ENCODE results near the gene RAX2. TPM values are rescaled to one million over a fixed set of nuclear protein-coding genes. Genes with fewer than 3 reads are reported as not detected.

The RAX2 gene
- polyA plus RNA-seq, 1 donor from 2014 or later: not detected

DNA sequence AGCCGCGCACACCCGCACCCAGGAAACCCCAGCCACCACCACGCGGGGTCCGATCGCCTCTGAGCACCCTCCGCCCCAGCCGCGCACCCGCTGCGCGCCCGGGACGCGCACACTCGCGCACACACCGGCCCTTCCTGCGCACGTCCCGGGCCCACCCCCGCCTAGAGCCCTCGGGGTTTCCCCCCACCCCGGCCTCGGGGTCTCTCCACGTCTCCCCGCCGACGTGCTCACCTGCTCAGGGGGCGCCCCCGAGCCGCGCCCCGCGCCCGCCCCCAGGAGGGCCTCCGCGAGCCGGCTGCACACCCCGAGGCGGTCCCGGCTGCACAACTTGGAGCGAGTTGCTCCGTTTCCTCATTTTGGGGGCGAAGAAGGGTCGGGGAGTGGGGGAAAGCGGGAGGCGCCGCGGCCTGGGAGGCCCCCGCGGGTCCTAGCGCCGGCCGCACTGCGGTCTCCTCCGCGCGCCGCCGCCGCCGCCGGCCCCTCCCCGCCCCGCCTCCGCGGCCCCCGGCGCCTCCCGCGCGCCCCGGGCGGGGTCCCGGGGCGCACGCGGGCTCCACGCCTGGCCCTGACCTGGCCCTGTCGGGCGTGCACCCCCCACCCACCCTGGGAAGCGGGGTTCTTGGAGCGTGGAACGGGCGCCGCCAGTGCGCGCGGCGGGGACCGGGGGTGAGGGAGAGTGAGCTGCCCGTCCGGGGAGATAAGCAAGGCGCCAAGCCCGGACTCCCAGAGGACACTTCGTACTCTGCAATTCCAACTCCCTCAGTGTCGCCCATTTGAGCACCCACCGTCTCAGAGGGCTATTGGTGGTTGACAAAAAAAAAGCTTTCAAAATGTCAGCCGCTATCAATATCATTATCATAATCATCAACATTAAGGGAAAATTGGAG, 14.2 kb upstream of the RAX2 start, which contains the start of gene MATK:
MATK (minus strand) TSS at position 444 of the 887 bp plus-strand sequence. CDS start 1,246 bp downstream, outside the sequence.
- H3K9me3 ChIP-seq (ENCODE audit: low read length): peaks cover 5% of the 10 kb centered on the region
- H3K27ac ChIP-seq (ENCODE audit: low read length): no peak within 1 kb of the TSS
- H3K9me2 ChIP-seq (ENCODE audit: insufficient read depth, low read length): no peaks in the 10 kb centered on the region
- H3K27me3 ChIP-seq (ENCODE audit: insufficient read depth, low read depth, low read length): peaks cover 37% of the 10 kb centered on the region
- H3K36me3 ChIP-seq (ENCODE audit: insufficient read depth, low read length): no peaks in the 10 kb centered on the region
- H3F3A ChIP-seq (ENCODE audit: insufficient read depth, low read length, poor library complexity, severe bottlenecking): no peaks in the 10 kb centered on the region
- H3K4me3 ChIP-seq (ENCODE audit: low read length): peak within 1 kb of the TSS; percentile 82
- no peaks in the 10 kb centered on the region for H3K79me2 ChIP-seq (replicated peaks; ENCODE audit: insufficient read depth, low read length)
- H3K9ac ChIP-seq (ENCODE audit: low read length): peak within 1 kb of the TSS; percentile 55
- no peak within 1 kb of the TSS for H3K4me2 ChIP-seq (ENCODE audit: low read length)
- H2AFZ ChIP-seq (ENCODE audit: low read depth, low read length): no peak within 1 kb of the TSS
- H4K20me1 ChIP-seq (ENCODE audit: insufficient read depth): no peaks in the 10 kb centered on the region
- TF ChIP-seq MXI1 (conservative IDR thresholded peaks at IDR 0.05; ENCODE audit: poor library complexity, severe bottlenecking): peak; percentile 33
- TF ChIP-seq EZH2 (IDR thresholded peaks at IDR 0.05; ENCODE audit: borderline replicate concordance, insufficient read depth, low read length, poor library complexity, severe bottlenecking): no peak

DNA sequence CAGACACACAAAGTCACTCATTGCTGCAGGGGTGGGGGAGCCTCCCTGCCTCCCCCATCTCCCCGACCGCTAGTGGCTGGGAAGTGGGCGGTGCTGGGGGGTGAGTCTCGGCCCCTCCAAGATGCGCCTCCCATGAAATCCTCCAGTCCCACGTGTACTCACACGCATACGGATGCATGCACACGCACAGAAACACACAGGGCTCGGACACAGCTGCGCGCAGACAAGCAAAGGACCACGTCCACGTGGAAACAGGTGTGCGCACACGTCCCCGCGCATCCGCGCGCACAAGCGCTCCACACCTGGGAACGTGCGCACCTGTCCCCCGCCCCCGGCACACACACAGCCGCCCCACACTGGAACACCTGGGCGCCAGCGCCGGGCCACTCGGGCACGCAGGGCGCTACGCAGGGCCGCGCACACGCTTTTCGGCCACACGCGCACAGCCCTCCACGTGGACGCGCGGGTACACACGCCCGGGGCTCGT, 13.5 kb upstream of the RAX2 start:
- no peaks in the 10 kb centered on the region for H3F3A ChIP-seq (ENCODE audit: insufficient read depth, low read length, poor library complexity, severe bottlenecking)
- H3K4me2 ChIP-seq (ENCODE audit: low read length): no peak overlapping the region
- no peaks in the 10 kb centered on the region for H3K36me3 ChIP-seq (ENCODE audit: insufficient read depth, low read length)
- H3K9me2 ChIP-seq (ENCODE audit: insufficient read depth, low read length): no peaks in the 10 kb centered on the region
- peak overlapping the region; percentile 82 for H3K4me3 ChIP-seq (ENCODE audit: low read length)
- TF ChIP-seq MXI1 (conservative IDR thresholded peaks at IDR 0.05; ENCODE audit: poor library complexity, severe bottlenecking) (peak; percentile 90), EP300 (conservative IDR thresholded peaks at IDR 0.05; ENCODE audit: poor library complexity, severe bottlenecking) (no peak), TAF1 (IDR thresholded peaks at IDR 0.05; ENCODE audit: low read depth) (no peak)
- TF ChIP-seq, protein P1, sequence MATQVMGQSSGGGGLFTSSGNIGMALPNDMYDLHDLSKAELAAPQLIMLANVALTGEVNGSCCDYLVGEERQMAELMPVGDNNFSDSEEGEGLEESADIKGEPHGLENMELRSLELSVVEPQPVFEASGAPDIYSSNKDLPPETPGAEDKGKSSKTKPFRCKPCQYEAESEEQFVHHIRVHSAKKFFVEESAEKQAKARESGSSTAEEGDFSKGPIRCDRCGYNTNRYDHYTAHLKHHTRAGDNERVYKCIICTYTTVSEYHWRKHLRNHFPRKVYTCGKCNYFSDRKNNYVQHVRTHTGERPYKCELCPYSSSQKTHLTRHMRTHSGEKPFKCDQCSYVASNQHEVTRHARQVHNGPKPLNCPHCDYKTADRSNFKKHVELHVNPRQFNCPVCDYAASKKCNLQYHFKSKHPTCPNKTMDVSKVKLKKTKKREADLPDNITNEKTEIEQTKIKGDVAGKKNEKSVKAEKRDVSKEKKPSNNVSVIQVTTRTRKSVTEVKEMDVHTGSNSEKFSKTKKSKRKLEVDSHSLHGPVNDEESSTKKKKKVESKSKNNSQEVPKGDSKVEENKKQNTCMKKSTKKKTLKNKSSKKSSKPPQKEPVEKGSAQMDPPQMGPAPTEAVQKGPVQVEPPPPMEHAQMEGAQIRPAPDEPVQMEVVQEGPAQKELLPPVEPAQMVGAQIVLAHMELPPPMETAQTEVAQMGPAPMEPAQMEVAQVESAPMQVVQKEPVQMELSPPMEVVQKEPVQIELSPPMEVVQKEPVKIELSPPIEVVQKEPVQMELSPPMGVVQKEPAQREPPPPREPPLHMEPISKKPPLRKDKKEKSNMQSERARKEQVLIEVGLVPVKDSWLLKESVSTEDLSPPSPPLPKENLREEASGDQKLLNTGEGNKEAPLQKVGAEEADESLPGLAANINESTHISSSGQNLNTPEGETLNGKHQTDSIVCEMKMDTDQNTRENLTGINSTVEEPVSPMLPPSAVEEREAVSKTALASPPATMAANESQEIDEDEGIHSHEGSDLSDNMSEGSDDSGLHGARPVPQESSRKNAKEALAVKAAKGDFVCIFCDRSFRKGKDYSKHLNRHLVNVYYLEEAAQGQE (IDR thresholded peaks at IDR 0.05; ENCODE audit: borderline replicate concordance): no peak
- H3K9me3 ChIP-seq (ENCODE audit: low read length): peaks cover 5% of the 10 kb centered on the region
- peaks cover 37% of the 10 kb centered on the region for H3K27me3 ChIP-seq (ENCODE audit: insufficient read depth, low read depth, low read length)
- H2AFZ ChIP-seq (ENCODE audit: low read depth, low read length): no peak overlapping the region
- H4K20me1 ChIP-seq (ENCODE audit: insufficient read depth): no peaks in the 10 kb centered on the region
- peak overlapping the region; percentile 55 for H3K9ac ChIP-seq (ENCODE audit: low read length)
- no peaks in the 10 kb centered on the region for H3K79me2 ChIP-seq (replicated peaks; ENCODE audit: insufficient read depth, low read length)
- H3K27ac ChIP-seq (ENCODE audit: low read length): no peak overlapping the region

DNA sequence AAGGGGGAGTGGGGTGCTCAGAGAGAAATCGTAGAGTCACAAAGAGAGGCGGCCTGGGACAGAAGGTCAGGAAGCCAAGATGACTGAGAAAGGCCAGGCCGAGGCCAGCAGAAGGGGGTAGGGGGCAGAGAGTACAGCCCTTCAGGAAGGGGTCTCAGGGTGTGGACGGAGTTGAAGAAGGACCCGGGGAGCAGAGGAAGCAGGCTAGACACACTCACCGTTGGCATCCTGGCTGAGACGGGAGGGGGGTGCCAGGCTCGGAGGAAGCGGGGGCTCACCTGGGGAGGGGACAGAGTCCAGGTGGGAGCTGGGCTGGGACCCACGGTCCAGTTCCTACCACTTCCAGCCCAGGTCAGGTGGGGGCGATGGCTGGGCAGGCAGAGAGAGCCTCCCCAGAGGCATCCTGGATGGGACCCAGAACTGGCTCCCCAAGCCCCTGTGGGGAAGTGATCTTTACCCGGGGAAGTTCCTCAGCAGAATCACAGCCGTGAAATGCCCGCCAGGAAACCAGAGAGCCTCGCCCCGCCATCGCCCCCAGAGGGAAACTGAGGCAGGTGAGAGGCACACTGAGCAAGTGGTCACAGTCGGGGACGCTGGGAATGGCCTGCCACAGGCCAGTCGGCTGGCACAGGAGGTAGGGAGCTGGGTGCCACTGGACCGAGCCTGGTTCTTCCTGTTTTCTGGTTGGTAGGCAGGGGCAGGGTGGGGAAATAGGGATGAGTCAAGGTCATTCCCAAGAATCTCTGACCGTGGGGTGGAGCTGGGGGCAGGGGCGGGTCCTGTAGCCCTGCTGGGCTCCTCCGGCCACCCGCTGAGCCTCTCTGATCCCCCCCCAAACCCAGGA, 12.8 kb upstream of the RAX2 start:
- no peaks in the 10 kb centered on the region for H3K79me2 ChIP-seq (replicated peaks; ENCODE audit: insufficient read depth, low read length)
- H3K9me2 ChIP-seq (ENCODE audit: insufficient read depth, low read length): no peaks in the 10 kb centered on the region
- no peak overlapping the region for H3K27ac ChIP-seq (ENCODE audit: low read length)
- H4K20me1 ChIP-seq (ENCODE audit: insufficient read depth): no peaks in the 10 kb centered on the region
- peak overlapping the region; percentile 82 for H3K4me3 ChIP-seq (ENCODE audit: low read length)
- TF ChIP-seq EZH2 (IDR thresholded peaks at IDR 0.05; ENCODE audit: borderline replicate concordance, insufficient read depth, low read length, poor library complexity, severe bottlenecking) (no peak), EP300 (conservative IDR thresholded peaks at IDR 0.05; ENCODE audit: poor library complexity, severe bottlenecking) (no peak), POLR2AphosphoS5 (IDR thresholded peaks at IDR 0.05) (no peak), RAD21 (conservative IDR thresholded peaks at IDR 0.05) (no peak), SMC3 (conservative IDR thresholded peaks at IDR 0.05; ENCODE audit: poor library complexity) (no peak), TAF1 (IDR thresholded peaks at IDR 0.05; ENCODE audit: low read depth) (no peak), MXI1 (conservative IDR thresholded peaks at IDR 0.05; ENCODE audit: poor library complexity, severe bottlenecking) (no peak)
- TF ChIP-seq, protein P2, sequence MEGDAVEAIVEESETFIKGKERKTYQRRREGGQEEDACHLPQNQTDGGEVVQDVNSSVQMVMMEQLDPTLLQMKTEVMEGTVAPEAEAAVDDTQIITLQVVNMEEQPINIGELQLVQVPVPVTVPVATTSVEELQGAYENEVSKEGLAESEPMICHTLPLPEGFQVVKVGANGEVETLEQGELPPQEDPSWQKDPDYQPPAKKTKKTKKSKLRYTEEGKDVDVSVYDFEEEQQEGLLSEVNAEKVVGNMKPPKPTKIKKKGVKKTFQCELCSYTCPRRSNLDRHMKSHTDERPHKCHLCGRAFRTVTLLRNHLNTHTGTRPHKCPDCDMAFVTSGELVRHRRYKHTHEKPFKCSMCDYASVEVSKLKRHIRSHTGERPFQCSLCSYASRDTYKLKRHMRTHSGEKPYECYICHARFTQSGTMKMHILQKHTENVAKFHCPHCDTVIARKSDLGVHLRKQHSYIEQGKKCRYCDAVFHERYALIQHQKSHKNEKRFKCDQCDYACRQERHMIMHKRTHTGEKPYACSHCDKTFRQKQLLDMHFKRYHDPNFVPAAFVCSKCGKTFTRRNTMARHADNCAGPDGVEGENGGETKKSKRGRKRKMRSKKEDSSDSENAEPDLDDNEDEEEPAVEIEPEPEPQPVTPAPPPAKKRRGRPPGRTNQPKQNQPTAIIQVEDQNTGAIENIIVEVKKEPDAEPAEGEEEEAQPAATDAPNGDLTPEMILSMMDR (IDR thresholded peaks at IDR 0.05; ENCODE audit: poor library complexity, severe bottlenecking): no peak
- TF ChIP-seq, protein P1 (IDR thresholded peaks at IDR 0.05; ENCODE audit: borderline replicate concordance): no peak
- H3K36me3 ChIP-seq (ENCODE audit: insufficient read depth, low read length): no peaks in the 10 kb centered on the region
- H3F3A ChIP-seq (ENCODE audit: insufficient read depth, low read length, poor library complexity, severe bottlenecking): no peaks in the 10 kb centered on the region
- no peak overlapping the region for H3K9ac ChIP-seq (ENCODE audit: low read length)
- no peak overlapping the region for H2AFZ ChIP-seq (ENCODE audit: low read depth, low read length)
- no peak overlapping the region for H3K4me2 ChIP-seq (ENCODE audit: low read length)
- H3K27me3 ChIP-seq (ENCODE audit: insufficient read depth, low read depth, low read length): peaks cover 34% of the 10 kb centered on the region
- peaks cover 5% of the 10 kb centered on the region for H3K9me3 ChIP-seq (ENCODE audit: low read length)
